Cardiac septum (tissue), 1 donor: ENCODE results near the gene EHBP1L1. TPM values are rescaled to one million over a fixed set of nuclear protein-coding genes. Genes with fewer than 3 reads are reported as not detected.
A peak's percentile ranks its signal among the peaks of the same experiment; 100 is the strongest.

Experiments used
- DNase-seq: peaks from one replicate; pipeline ENCODE4 v3.0.0-alpha.2; 2020; ENCODE audit warnings: low spot score
- intact Hi-C: fragments of 100-400 bp; cut with DNase I; formaldehyde crosslinking; loops from one replicate; pipeline ENCODE4 v1.14.0; 2022
- total RNA-seq: library from RNA; stranded (reverse); fragmentation: NEBNext Ultra II Directional; extraction: Animal tissue kit (Norgen Biotek cat#: 25700); gene quantifications from one replicate; pipeline ENCODE4 v1.2.1, GENCODE V29; 2021
- donor health status: DM: no; HTN: no; CAD: no.

EHBP1L1 gene
- total RNA-seq, 1 donor from 2014 or later = 174 TPM

- no peak for DNase-seq
- intact Hi-C loops = no loop called here
These were observed 33.4 kb downstream of the EHBP1L1 start for GRCh38 chr11:65609229-65609628.

GRCh38 chr11:65609665-65610064 lies 33.8 kb downstream of the EHBP1L1 start:
- intact Hi-C loops = no loop called here

DNA sequence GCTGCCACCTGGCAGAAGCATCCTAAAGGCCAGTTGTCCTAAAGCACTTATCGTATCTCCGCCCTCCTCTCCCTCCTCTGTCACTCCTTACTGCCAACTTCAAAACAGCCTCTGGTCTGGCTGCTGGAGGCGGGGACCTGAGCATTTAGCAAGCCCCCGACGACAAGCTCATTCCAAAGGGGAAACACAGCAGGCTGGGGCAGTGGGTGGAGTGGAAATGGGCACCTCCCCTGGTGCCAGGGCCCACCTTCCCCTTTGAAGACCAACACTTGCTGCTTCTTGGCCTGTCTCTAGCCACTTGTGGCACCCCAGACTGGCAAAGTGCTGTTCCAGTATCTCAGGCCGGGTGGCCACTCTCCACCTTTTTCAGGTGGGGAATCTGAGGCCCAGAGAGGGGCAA lies 34.6 kb downstream of the EHBP1L1 start:
- intact Hi-C loops = no loop called here
- DNase-seq = no peak

More at GRCh38 chr11:65609665-65610064, 33.8 kb downstream of the EHBP1L1 start:
- no peak for DNase-seq

DNA sequence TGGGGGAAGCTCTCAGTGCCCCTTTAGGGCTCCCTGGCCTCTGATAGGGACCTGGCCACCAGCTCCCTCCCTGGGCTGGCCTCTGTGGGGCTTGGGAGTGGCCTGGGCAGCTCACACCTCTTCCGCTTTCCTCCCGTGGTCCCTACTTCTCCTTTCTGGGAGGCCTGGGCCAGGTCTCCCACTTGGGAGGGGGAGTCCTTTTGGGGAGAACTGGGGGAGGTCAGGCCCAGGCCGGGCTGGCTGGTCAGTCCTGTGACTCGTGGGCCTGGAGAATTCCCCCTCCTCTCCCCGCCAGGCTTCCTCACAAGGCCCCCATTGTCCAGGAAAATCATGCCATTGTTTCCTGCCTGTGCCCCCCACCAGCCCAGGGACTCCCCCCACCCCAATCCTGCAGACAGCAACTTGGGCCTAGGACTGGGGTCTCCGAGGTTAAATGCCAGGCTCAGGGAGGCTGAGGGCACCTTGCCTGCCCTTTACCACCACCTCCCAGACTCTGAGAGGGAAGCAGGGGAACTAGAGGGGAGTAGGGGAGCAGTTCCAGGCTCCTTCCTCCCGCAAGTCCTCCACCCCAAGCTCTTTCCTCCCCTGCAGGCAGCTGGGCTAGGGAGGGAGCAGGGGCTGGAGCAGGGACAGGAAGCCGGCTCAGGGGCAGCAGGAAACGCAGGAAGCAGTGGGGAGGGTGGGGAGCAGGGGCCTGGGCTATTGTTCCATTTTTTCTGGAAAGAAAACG lies 35.3 kb downstream of the EHBP1L1 start:
- DNase-seq = peak; percentile 91
- intact Hi-C loops = no loop called here

GRCh38 chr11:65611758-65612603 lies 36.1 kb downstream of the EHBP1L1 start:
- no peak for DNase-seq
- intact Hi-C loops = no loop called here

GRCh38 chr11:65612691-65613090 lies 36.8 kb downstream of the EHBP1L1 start:
- intact Hi-C loops = no loop called here
- no peak for DNase-seq

DNA sequence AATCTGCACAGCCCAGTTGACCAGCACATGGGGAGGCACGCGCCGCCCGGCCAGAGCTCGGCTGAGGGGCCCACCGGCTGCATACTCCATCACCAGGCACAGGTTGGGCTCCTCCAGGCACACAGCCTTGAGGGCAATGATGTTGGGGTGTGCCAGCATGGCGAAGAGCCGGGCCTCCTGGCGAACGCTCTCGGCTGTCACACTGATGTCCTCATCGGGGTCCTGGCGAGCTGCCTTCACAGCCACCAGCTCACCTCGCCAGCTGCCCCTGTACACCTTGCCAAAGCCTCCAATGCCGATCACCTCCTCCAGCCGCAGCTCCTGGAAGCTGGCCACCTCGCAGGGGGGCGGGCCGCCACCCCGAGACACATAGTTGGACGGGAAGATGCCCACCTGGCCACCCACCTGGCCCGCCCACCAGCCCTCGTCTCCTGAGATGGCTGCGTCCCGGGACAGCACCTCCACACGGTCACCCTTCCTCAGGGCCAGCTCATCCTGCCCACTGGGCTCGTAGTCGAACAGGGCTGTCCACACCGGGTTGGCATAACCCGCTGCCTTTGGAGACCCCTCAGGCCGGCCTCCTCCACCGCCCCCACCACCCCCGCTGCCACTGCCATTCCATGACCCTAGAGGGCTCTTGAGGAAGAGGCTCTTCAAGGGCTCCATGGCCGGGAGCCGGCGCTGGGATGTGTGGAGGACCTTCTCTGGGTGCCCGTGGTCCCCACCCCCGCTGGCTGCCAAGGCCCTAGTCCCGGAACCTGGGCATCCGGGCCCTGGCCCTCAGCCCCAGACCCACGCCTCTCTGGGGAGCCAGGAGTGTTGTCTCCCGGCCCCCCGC lies 37.5 kb downstream of the EHBP1L1 start:
- DNase-seq = no peak
- intact Hi-C loops = no loop called here

GRCh38 chr11:65615229-65615949 lies 39.5 kb downstream of the EHBP1L1 start, which contains the start of gene PCNX3:
PCNX3 (plus strand) TSS chr11:65615776; CDS start chr11:65616312, 536 bp downstream.
- DNase-seq = peak; percentile 100
- intact Hi-C loops = loop anchor here (1.0 to 2.0 kb wide), 2 partner anchors 40 to 47 kb away; partner anchors contain the start of gene RELA

GRCh38 chr11:65615950-65616574 lies 40.2 kb downstream of the EHBP1L1 start:
- intact Hi-C loops = loop anchor here (1.0 to 2.0 kb wide), 2 partner anchors 41 to 47 kb away; partner anchors contain the start of gene RELA
- no peak for DNase-seq

DNA sequence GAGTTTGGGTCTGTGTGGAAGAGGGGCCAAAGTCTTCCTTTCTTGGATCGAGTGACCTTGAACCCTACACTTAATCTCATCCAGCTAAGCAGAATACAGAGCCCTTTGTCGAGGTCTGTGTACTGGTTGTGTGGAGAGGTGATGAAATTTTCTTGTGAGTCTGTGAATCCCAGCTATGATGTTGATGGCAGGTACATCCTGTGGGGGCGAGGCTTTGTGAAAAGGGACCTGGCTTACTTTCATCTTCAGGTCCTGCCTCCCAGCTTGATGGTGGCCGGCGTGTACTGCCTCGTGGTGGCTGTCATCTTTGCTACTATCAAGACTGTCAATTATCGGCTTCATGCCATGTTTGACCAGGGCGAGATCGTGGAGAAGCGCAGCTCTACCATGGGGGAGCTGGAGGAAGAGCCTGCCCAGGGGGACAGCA lies 40.7 kb downstream of the EHBP1L1 start:
- intact Hi-C loops = no loop called here

GRCh38 chr11:65617136-65617850 lies 41.4 kb downstream of the EHBP1L1 start:
- intact Hi-C loops = no loop called here
- DNase-seq = no peak

More for the DNA sequence above, 40.7 kb downstream of the EHBP1L1 start:
- DNase-seq = no peak

- intact Hi-C loops = no loop called here
- DNase-seq = no peak
These were observed 42.3 kb downstream of the EHBP1L1 start for GRCh38 chr11:65617990-65618751.

DNA sequence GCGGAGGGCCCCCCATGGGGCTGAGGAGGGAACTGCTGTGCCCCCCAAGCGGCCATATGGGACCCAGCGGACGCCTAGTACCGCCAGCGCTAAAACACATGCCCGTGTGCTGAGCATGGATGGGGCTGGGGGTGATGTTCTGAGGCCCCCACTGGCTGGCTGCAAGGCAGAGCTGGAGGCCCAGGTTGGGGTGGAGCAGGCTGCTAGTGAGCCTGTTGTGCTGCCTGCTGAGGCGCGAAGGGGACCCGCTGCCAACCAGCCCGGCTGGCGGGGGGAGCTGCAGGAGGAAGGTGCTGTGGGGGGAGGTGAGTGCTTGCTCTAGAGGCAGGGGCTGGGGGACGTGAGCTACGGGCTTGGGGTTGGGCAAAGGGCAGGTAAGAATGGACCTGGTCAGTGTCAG lies 42.9 kb downstream of the EHBP1L1 start:
- no peak for DNase-seq
- intact Hi-C loops = no loop called here

DNA sequence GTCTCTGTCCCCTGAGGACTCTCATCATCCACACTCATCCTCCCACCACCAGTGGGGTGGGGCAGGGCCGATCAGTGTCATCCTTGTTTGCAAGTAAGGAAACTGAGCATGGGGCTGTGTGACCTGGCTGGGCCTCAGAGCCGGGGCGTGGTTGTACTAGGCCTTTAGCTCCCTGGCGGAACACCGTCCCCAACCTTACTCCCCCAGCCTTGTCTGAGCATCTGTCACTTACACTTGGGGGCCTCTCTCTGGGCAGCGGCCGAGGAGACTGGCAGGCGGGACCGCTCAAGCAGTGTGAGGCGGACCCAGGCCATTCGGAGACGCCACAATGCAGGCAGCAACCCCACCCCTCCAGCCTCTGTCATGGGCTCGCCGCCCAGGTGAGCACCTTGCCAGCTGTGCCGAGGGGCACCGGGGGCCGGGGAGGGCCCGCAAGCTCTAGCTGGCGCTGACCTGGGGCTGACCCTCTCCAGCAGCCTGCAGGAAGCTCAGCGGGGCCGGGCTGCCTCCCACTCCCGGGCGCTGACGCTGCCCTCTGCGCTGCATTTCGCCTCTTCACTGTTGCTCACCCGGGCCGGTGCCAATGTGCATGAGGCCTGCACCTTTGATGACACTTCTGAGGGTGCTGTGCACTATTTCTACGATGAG lies 43.6 kb downstream of the EHBP1L1 start:
- intact Hi-C loops = no loop called here
- no peak for DNase-seq

- DNase-seq = no peak
- intact Hi-C loops = loop anchor here (5.0 kb wide), 1 partner anchor 197 kb away; no protein-coding TSS in a partner anchor
These were observed 44.8 kb downstream of the EHBP1L1 start for GRCh38 chr11:65620666-65621065.

DNA sequence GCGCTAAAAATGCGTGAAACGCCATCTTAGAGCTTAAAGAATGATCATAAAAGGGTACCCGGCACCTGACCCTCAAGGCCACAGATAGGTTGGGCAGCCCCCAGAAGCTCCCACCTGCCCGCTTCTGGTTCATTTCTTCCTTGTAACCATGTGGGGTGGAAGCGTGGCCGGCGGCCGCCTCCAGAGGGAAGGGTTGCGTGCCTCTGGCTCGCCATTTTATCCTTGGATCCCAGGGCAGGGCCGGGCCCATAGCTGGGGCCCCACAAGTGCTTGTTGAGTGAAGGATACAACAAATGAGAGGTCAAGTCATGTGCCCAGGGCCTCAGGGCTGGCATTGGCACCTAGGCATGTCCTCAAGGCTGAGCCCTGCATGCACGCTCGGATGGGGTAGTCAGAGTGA lies 45.6 kb downstream of the EHBP1L1 start:
- intact Hi-C loops = loop anchor here (5.0 kb wide), 1 partner anchor 196 kb away; no protein-coding TSS in a partner anchor
- DNase-seq = no peak
